ENCODE data around the gene IFNL1. TPM values are rescaled to one million over a fixed set of nuclear protein-coding genes. Genes with fewer than 3 reads are reported as not detected.

The IFNL1 gene
- total RNA-seq, 1 donor from 2014 or later: not detected

DNA sequence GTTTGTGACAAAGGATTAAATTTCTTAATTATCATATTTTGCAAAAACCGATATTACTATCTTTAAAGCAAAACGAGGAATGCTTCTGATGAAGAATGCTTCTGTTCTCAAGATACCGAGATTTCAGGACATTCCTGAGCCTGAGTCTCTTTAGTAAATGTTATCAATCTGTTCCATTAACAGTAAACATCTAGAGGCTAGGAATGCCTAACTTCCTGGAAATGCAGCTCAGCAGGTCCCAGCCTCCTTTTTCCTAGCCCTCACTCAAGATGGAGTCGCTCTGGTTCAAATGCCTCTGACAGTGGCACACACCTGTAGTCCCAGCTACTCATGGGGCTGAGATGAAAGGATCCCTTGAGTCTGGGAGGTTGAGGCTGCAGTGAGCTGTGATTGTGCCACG, 45.1 kb upstream of the IFNL1 start:
- no peak overlapping the region for H3K27ac Mint-ChIP-seq (ENCODE audit: unreplicated experiment)
- H3K4me3 Mint-ChIP-seq (ENCODE audit: unreplicated experiment): no peak overlapping the region
- peaks cover 4% of the 10 kb centered on the region for H3K36me3 Mint-ChIP-seq (ENCODE audit: low read depth, unreplicated experiment)
- DNase-seq (ENCODE audit: low spot score): no peak
- peaks cover 2% of the 10 kb centered on the region for H3K4me1 Mint-ChIP-seq (ENCODE audit: unreplicated experiment)
- TF ChIP-seq CTCF (IDR thresholded peaks at IDR 0.05; ENCODE audit: unreplicated experiment): no peak
- peaks cover 11% of the 10 kb centered on the region for H3K27me3 Mint-ChIP-seq (ENCODE audit: unreplicated experiment)
- no peaks in the 10 kb centered on the region for H3K9me3 Mint-ChIP-seq (ENCODE audit: unreplicated experiment)

DNA sequence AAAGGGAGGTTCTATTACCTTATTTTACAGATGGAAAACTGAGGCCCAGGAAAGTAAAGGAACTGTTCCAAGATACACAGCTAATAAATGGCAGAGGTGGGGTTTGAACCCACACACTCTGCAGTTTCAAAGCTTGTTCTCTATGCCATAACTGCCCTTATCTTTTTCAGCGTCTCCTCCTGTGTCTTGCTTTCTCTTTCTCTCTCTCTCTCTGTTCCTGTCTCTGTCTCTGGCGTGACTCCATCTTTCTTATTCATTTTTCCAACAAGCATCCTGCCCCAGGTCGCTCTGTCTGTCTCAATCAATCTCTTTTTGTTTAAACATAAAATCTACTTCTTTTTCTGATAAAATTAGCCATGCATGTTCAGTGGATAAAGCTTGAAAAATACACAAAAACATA, 44.4 kb upstream of the IFNL1 start:
- H3K9me3 Mint-ChIP-seq (ENCODE audit: unreplicated experiment): no peaks in the 10 kb centered on the region
- DNase-seq (ENCODE audit: low spot score): no peak
- H3K4me3 Mint-ChIP-seq (ENCODE audit: unreplicated experiment): no peak overlapping the region
- peaks cover 10% of the 10 kb centered on the region for H3K27me3 Mint-ChIP-seq (ENCODE audit: unreplicated experiment)
- TF ChIP-seq CTCF (IDR thresholded peaks at IDR 0.05; ENCODE audit: unreplicated experiment): no peak
- H3K4me1 Mint-ChIP-seq (ENCODE audit: unreplicated experiment): peaks cover 2% of the 10 kb centered on the region
- H3K36me3 Mint-ChIP-seq (ENCODE audit: low read depth, unreplicated experiment): peaks cover 4% of the 10 kb centered on the region
- no peak overlapping the region for H3K27ac Mint-ChIP-seq (ENCODE audit: unreplicated experiment)

DNA sequence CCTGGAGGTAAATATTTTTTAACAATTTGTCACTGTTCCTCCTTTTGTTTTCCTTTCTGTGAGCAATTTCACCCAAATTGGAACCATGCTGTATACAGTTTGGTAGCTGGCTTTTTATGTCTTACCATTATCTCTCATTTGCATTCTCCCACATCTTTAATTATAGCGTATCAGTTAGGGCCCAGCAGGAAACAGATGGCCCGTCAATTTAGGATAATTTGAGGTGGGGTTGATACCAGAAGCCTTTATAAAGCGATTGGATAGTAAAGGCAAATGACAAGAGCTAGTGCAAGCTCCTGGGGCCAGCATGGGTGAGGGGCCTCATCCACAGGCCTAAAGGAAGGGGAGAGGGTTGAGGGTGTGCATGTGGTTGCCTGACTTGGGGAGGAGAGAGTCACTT, 43.7 kb upstream of the IFNL1 start:
- Mint-ChIP-seq H3K36me3 (ENCODE audit: low read depth, unreplicated experiment) (peaks cover 4% of the 10 kb centered on the region), H3K27me3 (ENCODE audit: unreplicated experiment) (peaks cover 8% of the 10 kb centered on the region), H3K4me1 (ENCODE audit: unreplicated experiment) (no peaks in the 10 kb centered on the region), H3K9me3 (ENCODE audit: unreplicated experiment) (no peaks in the 10 kb centered on the region), H3K4me3 (ENCODE audit: unreplicated experiment) (no peak overlapping the region), H3K27ac (ENCODE audit: unreplicated experiment) (no peak overlapping the region)
- no peak for DNase-seq (ENCODE audit: low spot score)
- no peak for TF ChIP-seq CTCF (IDR thresholded peaks at IDR 0.05; ENCODE audit: unreplicated experiment)

DNA sequence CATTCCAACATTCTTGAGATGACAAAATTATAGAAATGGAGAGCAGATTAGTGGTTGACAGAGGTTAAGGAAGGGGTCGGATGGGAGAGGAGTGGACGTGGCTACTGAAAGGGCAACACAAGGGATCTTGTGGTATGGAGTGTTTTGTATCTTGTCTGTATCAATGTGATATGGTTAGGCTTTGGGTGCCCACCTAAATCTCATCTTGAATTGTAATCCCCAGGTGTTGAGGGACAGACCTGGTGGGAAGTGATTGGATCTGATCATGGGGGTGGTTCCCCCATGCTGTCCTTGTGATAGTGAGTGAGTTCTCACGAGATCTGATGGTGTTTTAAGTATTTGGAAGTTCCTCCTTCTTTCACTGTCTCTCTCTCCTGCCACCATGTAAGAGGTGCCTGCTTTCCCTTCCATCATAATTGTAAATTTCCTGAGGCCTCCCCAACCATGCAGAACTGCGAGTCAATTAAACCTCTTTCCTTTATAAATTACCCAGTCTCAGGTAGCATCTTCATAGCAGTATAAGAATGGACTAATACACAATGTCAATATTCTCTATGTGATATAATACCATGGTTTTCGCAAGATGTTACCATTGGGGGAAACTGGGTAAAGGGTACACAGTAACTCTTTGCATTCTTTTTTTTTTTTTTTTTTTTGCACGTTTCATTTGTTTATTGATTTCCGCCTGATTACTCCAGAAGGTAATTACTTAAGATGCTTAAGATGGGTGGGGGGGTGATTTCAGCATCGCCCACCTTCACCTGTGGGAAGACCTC, 42.6 kb upstream of the IFNL1 start:
- H3K9me3 Mint-ChIP-seq (ENCODE audit: unreplicated experiment): no peaks in the 10 kb centered on the region
- TF ChIP-seq CTCF (IDR thresholded peaks at IDR 0.05; ENCODE audit: unreplicated experiment): no peak
- no peak for DNase-seq (ENCODE audit: low spot score)
- peaks cover 8% of the 10 kb centered on the region for H3K27me3 Mint-ChIP-seq (ENCODE audit: unreplicated experiment)
- H3K4me3 Mint-ChIP-seq (ENCODE audit: unreplicated experiment): no peak overlapping the region
- H3K27ac Mint-ChIP-seq (ENCODE audit: unreplicated experiment): no peak overlapping the region
- H3K36me3 Mint-ChIP-seq (ENCODE audit: low read depth, unreplicated experiment): peaks cover 4% of the 10 kb centered on the region
- H3K4me1 Mint-ChIP-seq (ENCODE audit: unreplicated experiment): no peaks in the 10 kb centered on the region

DNA sequence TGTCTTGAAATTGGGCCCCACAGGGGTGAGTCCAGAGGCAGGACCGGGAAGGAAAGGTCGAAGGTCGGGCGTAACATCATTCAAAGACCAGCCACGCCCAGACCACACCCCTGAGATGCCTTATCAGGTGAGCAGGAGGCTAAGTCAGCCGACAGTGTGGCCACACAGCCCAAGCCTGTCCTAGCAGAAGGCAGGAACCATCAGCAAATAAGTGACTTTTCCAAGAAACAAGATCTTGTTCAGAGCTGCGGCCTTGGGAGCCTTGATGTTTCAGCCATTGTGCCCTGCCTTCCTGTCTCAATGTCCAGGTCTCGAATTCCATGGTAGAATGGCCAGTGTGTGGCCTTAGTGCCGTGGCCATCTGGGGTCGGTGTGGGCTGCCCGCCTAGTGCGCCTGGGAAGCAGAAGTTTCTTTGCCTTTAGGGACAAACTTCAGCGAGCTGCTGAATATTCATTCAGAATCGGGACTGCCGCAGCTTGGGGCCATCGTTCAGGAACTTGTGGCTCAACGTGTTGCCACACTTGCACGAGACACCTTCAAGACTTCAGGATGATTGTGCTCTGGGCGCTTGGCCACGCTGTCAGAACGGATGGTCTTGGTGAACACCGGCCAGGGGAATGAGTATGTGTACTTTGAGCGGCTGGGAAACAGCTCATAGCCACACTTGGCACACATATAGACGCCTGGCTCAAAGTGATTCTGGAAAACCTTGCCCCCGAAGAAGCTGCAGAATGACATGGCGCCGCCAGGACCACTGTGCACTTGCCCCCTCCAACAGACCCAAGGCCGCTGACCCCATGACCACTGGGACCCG, 41.5 kb upstream of the IFNL1 start:
- Mint-ChIP-seq H3K36me3 (ENCODE audit: low read depth, unreplicated experiment) (no peaks in the 10 kb centered on the region), H3K27me3 (ENCODE audit: unreplicated experiment) (peaks cover 3% of the 10 kb centered on the region), H3K4me1 (ENCODE audit: unreplicated experiment) (no peaks in the 10 kb centered on the region), H3K4me3 (ENCODE audit: unreplicated experiment) (no peak overlapping the region), H3K27ac (ENCODE audit: unreplicated experiment) (no peak overlapping the region), H3K9me3 (ENCODE audit: unreplicated experiment) (no peaks in the 10 kb centered on the region)
- no peak for DNase-seq (ENCODE audit: low spot score)
- TF ChIP-seq CTCF (IDR thresholded peaks at IDR 0.05; ENCODE audit: unreplicated experiment): no peak

All from endothelial cell (in vitro differentiated cells).